Measurements from ENCODE around the gene LARGE1.
A peak's percentile ranks its signal among the peaks of the same experiment; 100 is the strongest.

LARGE1 gene

GRCh38 chr22:33314316-33314715 is 606.0 kb downstream of the LARGE1 start:
- no peak for DNase-seq (ENCODE audit: low spot score)

GRCh38 chr22:33303099-33303498 is 617.2 kb downstream of the LARGE1 start:
- DNase-seq (ENCODE audit: low spot score) = no peak

- no peak for DNase-seq (ENCODE audit: low spot score)
Observed at GRCh38 chr22:33302549-33302948, 617.7 kb downstream of the LARGE1 start.

- peak; percentile 8 for DNase-seq (ENCODE audit: low spot score)
Observed at GRCh38 chr22:33302049-33302545, 618.2 kb downstream of the LARGE1 start.

- DNase-seq (ENCODE audit: low spot score) = no peak
Observed at GRCh38 chr22:33300165-33300564, 620.1 kb downstream of the LARGE1 start.

GRCh38 chr22:33299245-33299956 is 620.9 kb downstream of the LARGE1 start:
- DNase-seq (ENCODE audit: low spot score) = no peak

- no peak for DNase-seq (ENCODE audit: low spot score)
Observed at GRCh38 chr22:33296941-33297340, 623.3 kb downstream of the LARGE1 start.

GRCh38 chr22:33288078-33288477 is 632.2 kb downstream of the LARGE1 start:
- no peak for DNase-seq (ENCODE audit: low spot score)

- DNase-seq (ENCODE audit: low spot score) = no peak
Observed at GRCh38 chr22:33275073-33275443, 645.2 kb downstream of the LARGE1 start.

- DNase-seq (ENCODE audit: low spot score) = no peak
Observed at GRCh38 chr22:33274214-33275072, 645.8 kb downstream of the LARGE1 start.

- DNase-seq (ENCODE audit: low spot score) = no peak
Observed at GRCh38 chr22:33272871-33273270, 647.4 kb downstream of the LARGE1 start.

GRCh38 chr22:33272180-33272579 is 648.1 kb downstream of the LARGE1 start:
- no peak for DNase-seq (ENCODE audit: low spot score)

- no peak for DNase-seq (ENCODE audit: low spot score)
Observed at GRCh38 chr22:33271390-33272161, 648.7 kb downstream of the LARGE1 start.

- no peak for DNase-seq (ENCODE audit: low spot score)
Observed at GRCh38 chr22:33270596-33270995, 649.7 kb downstream of the LARGE1 start.

GRCh38 chr22:33261699-33262098 is 658.6 kb downstream of the LARGE1 start:
- DNase-seq (ENCODE audit: low spot score) = no peak

- DNase-seq (ENCODE audit: low spot score) = no peak
Observed at GRCh38 chr22:33260498-33260897, 659.8 kb downstream of the LARGE1 start.

GRCh38 chr22:33255791-33256190 is 664.5 kb downstream of the LARGE1 start:
- no peak for DNase-seq (ENCODE audit: low spot score)

GRCh38 chr22:33248948-33249347 is 671.3 kb downstream of the LARGE1 start:
- DNase-seq (ENCODE audit: low spot score) = no peak

- no peak for DNase-seq (ENCODE audit: low spot score)
Observed at GRCh38 chr22:33247758-33248157, 672.5 kb downstream of the LARGE1 start.

- no peak for DNase-seq (ENCODE audit: low spot score)
Observed at GRCh38 chr22:33242078-33242477, 678.2 kb downstream of the LARGE1 start.

GRCh38 chr22:33240888-33241475 is 679.3 kb downstream of the LARGE1 start:
- DNase-seq (ENCODE audit: low spot score) = no peak

GRCh38 chr22:33232071-33232470 is 688.2 kb downstream of the LARGE1 start:
- DNase-seq (ENCODE audit: low spot score) = no peak
